ENCODE data around the gene WFDC10A. TPM values are rescaled to one million over a fixed set of nuclear protein-coding genes. Genes with fewer than 3 reads are reported as not detected.
"Not testable (repeated sequence)": the region's sequence is repeated elsewhere in the genome, so short reads cannot be mapped to it uniquely, and the experiment has no call there.

The WFDC10A gene
- polyA plus RNA-seq, 2 of the 4 experiments (the other 2 are of a cell fraction): not detected

DNA sequence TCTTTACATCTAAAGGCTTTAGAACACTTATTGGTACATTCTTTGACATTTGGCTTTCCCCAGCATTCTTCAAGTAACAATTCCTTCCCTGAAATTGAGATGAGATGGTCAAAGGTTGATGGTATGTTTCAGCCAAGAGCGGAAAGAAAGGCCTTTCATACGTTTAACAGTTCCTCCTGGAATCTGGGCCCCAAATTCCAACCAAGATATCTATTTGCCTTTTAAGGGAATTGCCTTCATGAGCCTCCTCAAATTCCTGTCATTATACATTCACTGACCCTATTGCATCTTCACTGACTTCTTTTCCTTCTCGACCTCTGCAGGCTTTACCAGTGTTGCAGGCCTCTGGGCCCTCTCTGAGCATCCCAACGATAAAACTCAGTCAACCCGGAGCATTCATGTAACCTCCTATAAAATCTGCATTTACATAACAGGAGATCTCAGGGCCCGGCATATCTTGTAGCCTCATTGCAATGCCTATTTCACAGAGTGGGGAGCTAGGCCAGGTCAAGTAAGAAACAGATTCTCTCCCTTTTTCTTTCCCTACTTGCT is 19.8 kb downstream of the WFDC10A start (continued):
- no peak for TF ChIP-seq KDM1A (IDR thresholded peaks at IDR 0.05; ENCODE audit: low read depth)

GRCh38 chr20:45651726-45652125 is 22.2 kb downstream of the WFDC10A start:
- H3K27ac ChIP-seq; H3K4me3 ChIP-seq; DNase-seq (ENCODE audit: low read depth in 1 of 2, low spot score in 1 of 2); FAIRE-seq; ATAC-seq; H3K9me3 ChIP-seq; POLR2A ChIA-PET; H3K4me1 ChIP-seq: not testable (repeated sequence)
- H3K4me2 ChIP-seq: peak overlapping the region; percentile 39; the same call in 2 of the 3 replicates
- CTCF ChIA-PET: interaction anchor here (0.6 to 1.2 kb wide), 2 partner anchors 21 to 923 kb away, joined by 3 read pairs; partner anchors contain the start of gene WFDC9
- 2% methylated on average over 6 of the region's 7 CpGs for WGBS (ENCODE audit: missing lambda C conversion rate)

DNA sequence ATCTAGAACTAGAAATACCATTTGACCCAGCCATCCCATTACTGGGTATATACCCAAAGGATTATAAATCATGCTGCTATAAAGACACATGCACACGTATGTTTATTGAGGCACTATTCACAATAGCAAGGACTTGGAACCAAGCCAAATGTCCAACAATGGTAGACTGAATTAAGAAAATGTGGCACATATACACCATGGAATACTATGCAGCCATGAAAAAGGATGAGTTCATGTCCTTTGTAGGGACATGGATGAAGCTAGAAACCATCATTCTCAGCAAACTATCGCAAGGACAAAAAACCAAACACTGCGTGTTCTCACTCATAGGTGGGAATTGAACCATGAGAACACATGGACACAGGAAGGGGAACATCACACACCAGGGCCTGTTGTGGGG is 27.5 kb downstream of the WFDC10A start:
- DNase-seq (ENCODE audit: low read depth in 1 of 2, low spot score in 1 of 2); H3K4me1 ChIP-seq; H3K27ac ChIP-seq; H3K9me3 ChIP-seq; FAIRE-seq; CTCF ChIA-PET; H3K4me3 ChIP-seq; POLR2A ChIA-PET; H3K4me2 ChIP-seq; ATAC-seq: not testable (repeated sequence)
- 31% methylated on average over 3 of the region's 3 CpGs for WGBS (ENCODE audit: missing lambda C conversion rate)

DNA sequence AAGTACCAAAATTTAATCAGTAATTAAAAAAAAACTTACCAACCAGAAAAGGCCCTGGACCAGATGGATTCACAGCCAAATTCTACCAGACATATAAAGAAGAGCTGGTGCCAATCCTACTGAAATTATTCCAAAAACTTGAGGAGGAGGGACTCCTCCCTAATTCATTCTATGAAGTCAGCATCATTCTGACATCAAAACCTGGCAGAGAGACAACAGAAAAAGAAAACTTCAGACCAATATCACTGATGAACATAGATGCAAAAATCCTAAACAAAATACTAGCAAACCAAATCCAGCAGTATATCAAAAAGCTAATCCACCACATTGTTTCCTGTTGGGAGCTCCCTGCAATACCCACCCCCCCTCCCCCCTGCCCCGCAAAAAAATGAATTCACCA is 40.6 kb downstream of the WFDC10A start, which contains the start of gene WFDC11:
Gene WFDC11, minus strand, starts transcription at position 101 of the 400 bp plus-strand sequence. CDS start 19,639 bp downstream, outside the sequence.
- ATAC-seq (no peak), DNase-seq (ENCODE audit: low read depth in 1 of 2, low spot score in 1 of 2) (no peak), FAIRE-seq (no peak)
- Histone ChIP-seq H3K9me3 (no peaks in the 10 kb centered on the region), H3K4me3 (no peak within 1 kb of the TSS), H3K4me2 (no peak within 1 kb of the TSS), H3K27ac (no peak within 1 kb of the TSS), H3K4me1 (no peaks in the 10 kb centered on the region)
- CTCF ChIA-PET: no interaction called here
- WGBS (ENCODE audit: missing lambda C conversion rate): 0% methylated on average over 1 of the region's 1 CpG
- POLR2A ChIA-PET: no interaction called here
- TF ChIP-seq USF2 (IDR thresholded peaks at IDR 0.05): no peak
- TF ChIP-seq CTCF (IDR thresholded peaks at IDR 0.05): no peak
- TF ChIP-seq RCOR1 (IDR thresholded peaks at IDR 0.05; ENCODE audit: low read depth, low read length): no peak
- TF ChIP-seq RNF2 (IDR thresholded peaks at IDR 0.05; ENCODE audit: borderline replicate concordance, low read depth): no peak
- TF ChIP-seq CBX2 (IDR thresholded peaks at IDR 0.05; ENCODE audit: borderline replicate concordance, low read depth): no peak
- TF ChIP-seq FOSL2 (IDR thresholded peaks at IDR 0.05): no peak
- no peak for TF ChIP-seq FOSL2 (CRISPR knock-in tag; IDR thresholded peaks at IDR 0.05)
- TF ChIP-seq CBX8 (IDR thresholded peaks at IDR 0.05): no peak

DNA sequence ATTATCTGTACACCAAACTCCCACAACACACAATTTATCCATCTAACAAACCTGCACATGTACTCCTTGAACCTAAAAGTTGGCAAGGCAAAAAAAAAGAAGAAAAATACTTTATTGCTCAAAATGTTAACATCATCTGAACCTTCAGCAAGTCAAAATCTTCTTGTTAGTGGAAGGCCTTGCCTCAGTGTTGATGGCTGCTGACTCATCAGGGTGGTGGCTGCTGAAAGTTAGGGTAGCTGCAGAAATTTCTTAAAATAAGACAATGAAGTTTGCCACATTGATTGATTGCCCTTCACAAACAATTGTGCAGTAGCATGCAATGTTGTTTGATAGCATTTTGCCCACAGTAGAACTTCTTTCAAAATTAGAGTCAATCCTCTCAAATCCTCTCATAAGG is 43.2 kb downstream of the WFDC10A start:
- CTCF ChIA-PET: no interaction called here

More for the DNA sequence above, 43.2 kb downstream of the WFDC10A start:
- no peak for FAIRE-seq
- Histone ChIP-seq H3K4me1 (no peaks in the 10 kb centered on the region), H3K4me2 (no peak overlapping the region), H3K27ac (no peak overlapping the region), H3K4me3 (no peak overlapping the region), H3K9me3 (no peaks in the 10 kb centered on the region)
- ATAC-seq: no peak
- no peak for DNase-seq (ENCODE audit: low read depth in 1 of 2, low spot score in 1 of 2)
- TF ChIP-seq TP53 (CRISPR knock-in tag; IDR thresholded peaks at IDR 0.05) (no peak), CBX8 (IDR thresholded peaks at IDR 0.05) (no peak), E2F6 (IDR thresholded peaks at IDR 0.05; ENCODE audit: borderline replicate concordance, low read depth) (no peak)
- TF ChIP-seq, protein P1, sequence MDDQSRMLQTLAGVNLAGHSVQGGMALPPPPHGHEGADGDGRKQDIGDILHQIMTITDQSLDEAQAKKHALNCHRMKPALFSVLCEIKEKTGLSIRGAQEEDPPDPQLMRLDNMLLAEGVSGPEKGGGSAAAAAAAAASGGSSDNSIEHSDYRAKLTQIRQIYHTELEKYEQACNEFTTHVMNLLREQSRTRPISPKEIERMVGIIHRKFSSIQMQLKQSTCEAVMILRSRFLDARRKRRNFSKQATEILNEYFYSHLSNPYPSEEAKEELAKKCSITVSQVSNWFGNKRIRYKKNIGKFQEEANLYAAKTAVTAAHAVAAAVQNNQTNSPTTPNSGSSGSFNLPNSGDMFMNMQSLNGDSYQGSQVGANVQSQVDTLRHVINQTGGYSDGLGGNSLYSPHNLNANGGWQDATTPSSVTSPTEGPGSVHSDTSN (IDR thresholded peaks at IDR 0.05): no peak
- POLR2A ChIA-PET: no interaction called here
